HG03108 (cell line): ENCODE results near the gene ELAVL3.
A peak's percentile ranks its signal among the peaks of the same experiment; 100 is the strongest.
"Not testable (repeated sequence)": the region's sequence is repeated elsewhere in the genome, so short reads cannot be mapped to it uniquely, and the experiment has no call there.

Experiments used
- ATAC-seq: cut with Tn5 transposase; IDR thresholded peaks from one replicate; pipeline ENCODE4 v1.9.1; 2021; ENCODE audit warnings: moderate library complexity; ENCODE audit not compliant: unreplicated experiment

Gene ELAVL3

GRCh38 chr19:11444059-11444458, 36.8 kb downstream of the ELAVL3 start:
- ATAC-seq, result no peak

- ATAC-seq, result no peak
These were observed 42.9 kb downstream of the ELAVL3 start for GRCh38 chr19:11437955-11438354.

GRCh38 chr19:11435833-11436313, 45.0 kb downstream of the ELAVL3 start:
- ATAC-seq, result no peak

GRCh38 chr19:11435057-11435832, 45.6 kb downstream of the ELAVL3 start, which contains the start of the genes ODAD3 and PRKCSH:
TSS of gene ODAD3 (minus strand) at chr19:11435121. CDS start at chr19:11435016, 105 bp downstream.
TSS of gene PRKCSH (plus strand) at chr19:11435635. CDS start at chr19:11436118, 483 bp downstream.
- peak; percentile 85 for ATAC-seq

GRCh38 chr19:11434703-11435056, 46.2 kb downstream of the ELAVL3 start:
- peak; percentile 9 for ATAC-seq

- not testable (repeated sequence) for ATAC-seq
These were observed 47.3 kb downstream of the ELAVL3 start for GRCh38 chr19:11433526-11433925.

GRCh38 chr19:11426656-11427055, 54.2 kb downstream of the ELAVL3 start:
- no peak for ATAC-seq

GRCh38 chr19:11425719-11426457, 55.0 kb downstream of the ELAVL3 start:
- ATAC-seq, result no peak

GRCh38 chr19:11423791-11424181, 57.1 kb downstream of the ELAVL3 start:
- no peak for ATAC-seq

GRCh38 chr19:11423164-11423790, 57.6 kb downstream of the ELAVL3 start:
- ATAC-seq, result no peak

- ATAC-seq, result peak; percentile 78
These were observed 58.4 kb downstream of the ELAVL3 start for GRCh38 chr19:11422163-11423065.

- peak; percentile 16 for ATAC-seq
These were observed 59.3 kb downstream of the ELAVL3 start for GRCh38 chr19:11421371-11422098.

GRCh38 chr19:11420429-11421370, 60.1 kb downstream of the ELAVL3 start:
- ATAC-seq, result no peak

GRCh38 chr19:11418549-11419506, 62.0 kb downstream of the ELAVL3 start, which contains the start of gene RGL3:
TSS of gene RGL3 (minus strand) at chr19:11419314. CDS start at chr19:11419278, 36 bp downstream.
- no peak for ATAC-seq

- no peak for ATAC-seq
These were observed 62.7 kb downstream of the ELAVL3 start for GRCh38 chr19:11418094-11418548.

GRCh38 chr19:11416346-11417052, 64.3 kb downstream of the ELAVL3 start:
- no peak for ATAC-seq

- no peak for ATAC-seq
These were observed 66.3 kb downstream of the ELAVL3 start for GRCh38 chr19:11414544-11414943.
